ENCODE data around the gene TRAPPC12.

Gene TRAPPC12

GRCh38 chr2:3457524-3458395 lies 78.3 kb downstream of the TRAPPC12 start:
- DNase-seq, result no peak

- DNase-seq, result no peak
Observed at GRCh38 chr2:3458396-3459184, 79.1 kb downstream of the TRAPPC12 start.

GRCh38 chr2:3459185-3460015 lies 79.9 kb downstream of the TRAPPC12 start:
- no peak for DNase-seq

- no peak for DNase-seq
Observed at GRCh38 chr2:3460156-3460555, 80.7 kb downstream of the TRAPPC12 start.

- no peak for DNase-seq
Observed at GRCh38 chr2:3460831-3461800, 81.6 kb downstream of the TRAPPC12 start.

- DNase-seq, result no peak
Observed at GRCh38 chr2:3461801-3462492, 82.5 kb downstream of the TRAPPC12 start.

GRCh38 chr2:3462493-3463104 lies 83.1 kb downstream of the TRAPPC12 start:
- DNase-seq, result no peak

- DNase-seq, result no peak
Observed at GRCh38 chr2:3463186-3463835, 83.8 kb downstream of the TRAPPC12 start.

- no peak for DNase-seq
Observed at GRCh38 chr2:3463944-3464343, 84.5 kb downstream of the TRAPPC12 start.

GRCh38 chr2:3464401-3465005 lies 85.0 kb downstream of the TRAPPC12 start:
- DNase-seq, result no peak

- no peak for DNase-seq
Observed at GRCh38 chr2:3465328-3465727, 85.8 kb downstream of the TRAPPC12 start.

GRCh38 chr2:3465844-3466481 lies 86.5 kb downstream of the TRAPPC12 start:
- no peak for DNase-seq

- no peak for DNase-seq
Observed at GRCh38 chr2:3466482-3466863, 87.0 kb downstream of the TRAPPC12 start.

- no peak for DNase-seq
Observed at GRCh38 chr2:3466966-3467365, 87.5 kb downstream of the TRAPPC12 start.

- DNase-seq, result no peak
Observed at GRCh38 chr2:3467654-3468053, 88.2 kb downstream of the TRAPPC12 start.

- no peak for DNase-seq
Observed at GRCh38 chr2:3468296-3468988, 88.9 kb downstream of the TRAPPC12 start.

- no peak for DNase-seq
Observed at GRCh38 chr2:3469486-3469885, 90.0 kb downstream of the TRAPPC12 start.

GRCh38 chr2:3470166-3470651 lies 90.7 kb downstream of the TRAPPC12 start:
- no peak for DNase-seq

Measured in stimulated activated CD4-positive, alpha-beta T cell treated with anti-CD3 and anti-CD28 coated beads, Interleukin-12 subunit alpha, Interleukin-12 subunit beta, amount 100 ng/mL, for 4 hours (primary cell).